Amniotic stem cell (primary cell): ENCODE data around the gene TPM2.

ENCODE experiments used
- DNase-seq: peaks from one replicate; lab custom pipeline; 2025; lab: John Stamatoyannopoulos, UW

The TPM2 gene

DNA sequence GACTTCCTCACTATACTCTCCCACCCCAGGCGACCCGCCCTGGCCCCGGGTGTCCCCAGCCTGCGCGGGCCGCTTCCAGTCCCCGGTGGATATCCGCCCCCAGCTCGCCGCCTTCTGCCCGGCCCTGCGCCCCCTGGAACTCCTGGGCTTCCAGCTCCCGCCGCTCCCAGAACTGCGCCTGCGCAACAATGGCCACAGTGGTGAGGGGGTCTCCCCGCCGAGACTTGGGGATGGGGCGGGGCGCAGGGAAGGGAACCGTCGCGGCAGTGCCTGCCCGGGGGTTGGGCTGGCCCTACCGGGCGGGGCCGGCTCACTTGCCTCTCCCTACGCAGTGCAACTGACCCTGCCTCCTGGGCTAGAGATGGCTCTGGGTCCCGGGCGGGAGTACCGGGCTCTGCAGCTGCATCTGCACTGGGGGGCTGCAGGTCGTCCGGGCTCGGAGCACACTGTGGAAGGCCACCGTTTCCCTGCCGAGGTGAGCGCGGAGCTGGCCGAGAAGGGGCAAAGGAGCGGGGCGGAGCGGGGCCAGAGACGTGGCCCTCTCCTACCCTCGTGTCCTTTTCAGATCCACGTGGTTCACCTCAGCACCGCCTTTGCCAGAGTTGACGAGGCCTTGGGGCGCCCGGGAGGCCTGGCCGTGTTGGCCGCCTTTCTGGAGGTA lies 13.9 kb downstream of the TPM2 start:
- DNase-seq, result no peak

GRCh38 chr9:35675204-35675603 lies 14.5 kb downstream of the TPM2 start:
- DNase-seq, result no peak

DNA sequence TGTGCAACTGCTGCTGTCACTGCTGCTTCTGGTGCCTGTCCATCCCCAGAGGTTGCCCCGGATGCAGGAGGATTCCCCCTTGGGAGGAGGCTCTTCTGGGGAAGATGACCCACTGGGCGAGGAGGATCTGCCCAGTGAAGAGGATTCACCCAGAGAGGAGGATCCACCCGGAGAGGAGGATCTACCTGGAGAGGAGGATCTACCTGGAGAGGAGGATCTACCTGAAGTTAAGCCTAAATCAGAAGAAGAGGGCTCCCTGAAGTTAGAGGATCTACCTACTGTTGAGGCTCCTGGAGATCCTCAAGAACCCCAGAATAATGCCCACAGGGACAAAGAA lies 15.7 kb downstream of the TPM2 start:
- DNase-seq, result no peak

DNA sequence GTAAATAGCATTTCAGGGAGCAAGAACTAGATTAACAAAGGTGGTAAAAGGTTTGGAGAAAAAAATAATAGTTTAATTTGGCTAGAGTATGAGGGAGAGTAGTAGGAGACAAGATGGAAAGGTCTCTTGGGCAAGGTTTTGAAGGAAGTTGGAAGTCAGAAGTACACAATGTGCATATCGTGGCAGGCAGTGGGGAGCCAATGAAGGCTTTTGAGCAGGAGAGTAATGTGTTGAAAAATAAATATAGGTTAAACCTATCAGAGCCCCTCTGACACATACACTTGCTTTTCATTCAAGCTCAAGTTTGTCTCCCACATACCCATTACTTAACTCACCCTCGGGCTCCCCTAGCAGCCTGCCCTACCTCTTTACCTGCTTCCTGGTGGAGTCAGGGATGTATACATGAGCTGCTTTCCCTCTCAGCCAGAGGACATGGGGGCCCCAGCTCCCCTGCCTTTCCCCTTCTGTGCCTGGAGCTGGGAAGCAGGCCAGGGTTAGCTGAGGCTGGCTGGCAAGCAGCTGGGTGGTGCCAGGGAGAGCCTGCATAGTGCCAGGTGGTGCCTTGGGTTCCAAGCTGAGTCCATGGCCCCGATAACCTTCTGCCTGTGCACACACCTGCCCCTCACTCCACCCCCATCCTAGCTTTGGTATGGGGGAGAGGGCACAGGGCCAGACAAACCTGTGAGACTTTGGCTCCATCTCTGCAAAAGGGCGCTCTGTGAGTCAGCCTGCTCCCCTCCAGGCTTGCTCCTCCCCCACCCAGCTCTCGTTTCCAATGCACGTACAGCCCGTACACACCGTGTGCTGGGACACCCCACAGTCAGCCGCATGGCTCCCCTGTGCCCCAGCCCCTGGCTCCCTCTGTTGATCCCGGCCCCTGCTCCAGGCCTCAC lies 16.3 kb downstream of the TPM2 start, which contains the start of gene CA9:
Gene CA9, plus strand, starts transcription at position 797 of the 893 bp plus-strand sequence. Its CDS starts 32 bp downstream, at position 829.
- no peak for DNase-seq

GRCh38 chr9:35669331-35670145 lies 20.2 kb downstream of the TPM2 start:
- no peak for DNase-seq

DNA sequence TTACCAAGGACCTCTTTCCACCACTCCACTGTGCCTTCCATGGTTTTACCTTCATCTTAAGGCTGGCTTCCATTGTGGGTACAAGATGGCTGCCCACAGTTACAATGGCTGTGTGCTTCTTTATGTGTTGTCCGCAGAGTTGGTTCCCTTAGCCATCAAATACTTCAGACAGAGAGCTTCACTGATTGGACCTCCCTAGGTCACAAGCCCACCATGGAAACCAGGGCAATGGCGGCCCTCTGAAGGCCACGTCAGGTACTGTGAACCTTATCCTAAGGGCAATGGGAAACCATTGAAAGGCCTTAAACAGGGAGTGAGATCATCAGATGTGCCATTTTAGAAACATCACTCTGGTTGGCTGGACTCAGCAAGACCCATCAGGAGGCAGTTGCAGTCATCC lies 21.8 kb downstream of the TPM2 start:
- DNase-seq, result no peak

- no peak for DNase-seq
These were observed 23.2 kb downstream of the TPM2 start for GRCh38 chr9:35666549-35666948.

- no peak for DNase-seq
These were observed 23.7 kb downstream of the TPM2 start for GRCh38 chr9:35666045-35666444.

- DNase-seq, result no peak
These were observed 24.3 kb downstream of the TPM2 start for GRCh38 chr9:35665471-35665818.

GRCh38 chr9:35664531-35665470 lies 24.9 kb downstream of the TPM2 start, which contains the start of gene ARHGEF39:
ARHGEF39 (minus strand) TSS chr9:35665195; CDS start chr9:35665169, 26 bp downstream.
- peak; percentile 70 for DNase-seq

- DNase-seq, result no peak
These were observed 27.3 kb downstream of the TPM2 start for GRCh38 chr9:35662437-35662836.

DNA sequence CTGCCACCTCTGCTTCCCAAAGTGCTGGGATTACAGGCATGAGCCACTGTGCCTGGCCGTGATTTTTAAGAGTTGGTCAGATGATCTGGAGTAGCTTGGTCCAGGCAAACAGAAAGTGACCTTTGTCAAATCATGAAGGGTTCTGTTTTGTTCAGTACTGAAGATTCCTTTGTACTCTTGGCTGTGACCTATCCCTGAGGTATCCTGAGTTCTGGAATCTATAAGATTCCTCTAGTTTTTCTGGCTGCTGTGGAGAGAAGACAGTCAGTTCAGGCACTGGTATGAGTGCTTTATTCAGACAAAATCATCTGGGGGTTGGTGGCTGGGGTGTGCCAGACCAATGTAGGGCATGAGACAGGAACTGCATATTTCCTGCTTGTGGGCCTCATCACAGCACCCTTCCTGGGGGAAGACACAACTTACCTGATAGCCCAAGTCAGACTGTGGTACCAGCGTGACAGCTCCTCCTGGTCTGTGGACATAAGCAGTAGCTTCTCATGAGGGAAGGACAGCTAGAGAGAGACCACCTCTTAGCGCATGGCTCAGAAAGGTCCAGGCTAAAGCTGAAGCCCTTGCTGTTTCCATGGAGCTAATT lies 27.9 kb downstream of the TPM2 start:
- no peak for DNase-seq

DNA sequence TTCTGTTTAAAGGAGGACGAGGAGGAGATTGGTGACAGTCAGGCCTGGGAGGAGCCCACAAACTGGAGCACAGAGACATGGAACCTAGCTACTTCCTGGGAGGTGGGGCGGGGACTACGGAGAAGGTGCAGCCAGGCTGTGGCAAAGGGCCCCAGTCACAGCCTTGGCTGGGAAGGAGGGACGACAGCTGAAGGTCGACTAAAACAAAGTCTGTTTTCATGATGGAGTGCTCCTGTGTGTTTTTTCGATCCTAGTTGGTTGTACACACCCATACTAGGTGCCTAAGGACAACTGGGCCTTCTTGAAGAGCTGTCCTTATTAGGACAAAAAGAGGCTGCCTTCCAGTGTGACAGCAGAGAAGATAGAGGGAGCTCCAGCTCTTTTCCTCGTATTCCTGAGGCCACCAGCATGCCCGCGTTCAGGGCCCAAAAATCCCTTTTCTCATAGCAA lies 28.7 kb downstream of the TPM2 start:
- DNase-seq, result no peak

GRCh38 chr9:35659340-35659739 lies 30.4 kb downstream of the TPM2 start:
- no peak for DNase-seq

- DNase-seq, result no peak
These were observed 30.8 kb downstream of the TPM2 start for GRCh38 chr9:35658968-35659220.

DNA sequence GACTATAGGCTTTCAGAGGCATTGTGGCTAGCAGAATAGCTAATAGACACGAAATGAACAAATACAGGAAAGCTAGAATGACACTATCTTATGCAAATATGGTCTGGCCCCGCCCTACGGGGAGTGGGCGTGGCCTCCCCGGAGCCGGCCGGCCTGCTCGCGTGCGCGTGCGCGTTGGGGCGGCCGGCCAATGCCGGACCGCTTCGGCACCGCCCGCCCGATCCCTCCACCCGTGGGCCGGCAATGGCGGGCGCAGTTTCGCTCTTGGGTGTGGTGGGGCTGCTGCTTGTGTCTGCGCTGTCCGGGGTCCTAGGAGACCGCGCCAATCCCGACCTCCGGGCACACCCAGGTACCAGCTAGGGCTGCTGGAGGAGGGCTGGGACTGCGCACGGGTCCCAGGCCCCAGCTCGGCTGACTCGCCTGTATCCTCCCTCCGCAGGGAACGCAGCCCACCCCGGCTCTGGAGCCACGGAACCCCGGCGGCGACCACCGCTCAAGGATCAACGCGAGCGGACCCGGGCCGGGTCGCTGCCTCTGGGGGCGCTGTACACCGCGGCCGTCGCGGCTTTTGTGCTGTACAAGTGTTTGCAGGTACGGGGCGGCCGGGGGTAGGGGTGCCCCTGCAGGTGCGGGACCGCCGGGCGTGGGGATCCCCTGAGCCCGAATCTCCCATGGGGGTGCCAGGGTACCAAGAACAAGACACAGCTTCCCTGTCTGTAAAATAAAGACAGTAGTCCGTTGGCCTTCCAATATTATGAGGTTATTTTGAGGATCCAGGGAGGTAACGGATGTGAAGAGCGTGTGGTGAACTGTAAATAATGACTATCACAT lies 31.4 kb downstream of the TPM2 start, which contains the start of gene CCDC107:
Gene CCDC107, plus strand, starts transcription at position 156 of the 831 bp plus-strand sequence. Its CDS starts 88 bp downstream, at position 244.
- peak; percentile 46 for DNase-seq

DNA sequence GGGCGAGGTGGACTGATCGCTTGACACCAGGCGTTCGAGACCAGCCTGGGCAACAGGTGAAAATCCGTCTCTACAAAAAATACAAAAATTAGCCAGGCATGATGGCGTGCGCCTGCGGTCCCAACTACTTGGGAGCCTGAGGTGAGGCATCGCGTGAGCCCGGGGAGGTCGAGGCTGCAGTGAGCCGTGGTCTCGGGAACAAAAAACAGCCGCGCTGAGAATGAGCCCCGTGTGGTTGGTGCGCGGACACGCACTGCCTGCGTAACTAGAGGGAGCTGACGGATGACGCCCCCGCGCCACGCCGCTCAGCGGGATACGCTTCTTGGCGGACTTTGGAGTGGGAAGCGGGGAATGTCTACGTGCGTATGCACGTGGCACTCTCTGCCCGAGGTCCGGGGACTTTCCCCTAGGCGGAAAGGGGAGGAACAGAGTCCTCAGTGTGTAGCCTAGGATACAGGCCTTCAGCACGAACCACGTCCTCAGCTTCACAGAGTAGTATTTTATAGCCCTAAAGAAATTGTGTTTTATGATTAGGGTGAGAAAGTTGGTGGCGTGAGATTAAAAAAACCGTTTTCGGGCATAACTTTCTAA lies 32.1 kb downstream of the TPM2 start, which contains the start of gene RMRP:
Gene RMRP, minus strand, starts transcription at position 474 of the 591 bp plus-strand sequence.
- DNase-seq, result peak; percentile 99

DNA sequence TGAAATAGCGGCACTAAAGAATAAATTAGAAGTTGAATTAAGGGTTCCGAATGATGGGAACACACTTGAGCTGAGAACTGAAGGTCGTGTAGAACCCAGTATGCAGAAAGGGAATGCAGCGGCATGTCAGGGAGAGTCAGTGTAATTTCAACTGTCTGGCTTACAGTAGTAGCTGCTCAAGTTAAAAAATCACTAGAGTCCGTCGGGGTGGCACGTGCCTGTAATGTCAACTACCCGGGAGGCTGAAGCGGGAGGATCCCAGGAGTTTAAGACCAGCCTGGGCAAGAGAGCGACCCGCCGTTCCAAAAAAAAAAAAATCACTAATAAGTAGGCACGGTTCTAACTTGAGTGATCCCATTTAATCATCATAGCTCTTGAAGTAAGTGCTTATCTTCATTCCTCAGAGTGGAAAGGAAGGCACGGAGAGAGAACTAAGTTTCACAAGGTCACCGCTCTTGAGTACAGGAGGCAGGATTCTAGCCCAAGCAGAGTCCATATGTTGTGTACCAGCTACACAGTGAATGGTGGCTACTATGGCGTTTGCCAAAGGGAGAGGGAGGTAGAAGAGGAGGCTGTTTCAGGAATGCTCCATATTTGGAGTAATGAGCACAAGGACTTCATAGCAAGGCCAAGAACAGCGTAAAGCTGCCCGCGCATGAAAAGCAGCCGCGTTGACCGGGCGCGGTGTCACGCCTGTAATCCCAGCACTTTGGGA lies 32.7 kb downstream of the TPM2 start:
- DNase-seq, result no peak

GRCh38 chr9:35656348-35656747 lies 33.4 kb downstream of the TPM2 start:
- DNase-seq, result no peak
